SK-N-SH (cell line): ENCODE data around the gene CDH4. TPM values are rescaled to one million over a fixed set of nuclear protein-coding genes. Genes with fewer than 3 reads are reported as not detected.
A peak's percentile ranks its signal among the peaks of the same experiment; 100 is the strongest.

ENCODE experiments used
- CTCF ChIA-PET: fragments of 300-600, 350-600 bp; formaldehyde crosslinking; extraction: SDS; loops from one replicate; lab custom pipeline; 2021; lab: Yijun Ruan, JAX
- POLR2A ChIA-PET: fragments of 350-600 bp; sonication (Branson Sonifier 250); formaldehyde crosslinking; extraction: SDS; loops from one replicate; lab custom pipeline; 2020; ENCODE audit warnings: antibody characterized with exemption, inconsistent platforms; lab: Yijun Ruan, JAX
- DNase-seq: peaks from one replicate; pipeline ENCODE4 v3.0.0; 2012
- H2AFZ ChIP-seq: fragments of 200-600 bp; sonication (generic); 2 replicates; pipeline ENCODE4 v1.8.1; 2016; ENCODE audit warnings: antibody characterized with exemption, mild to moderate bottlenecking, low read depth
- H3F3A ChIP-seq: fragments of 200-600 bp; sonication (generic); replicated peaks from 2 replicates; pipeline ENCODE3; 2016; ENCODE audit warnings: antibody characterized with exemption, mild to moderate bottlenecking; ENCODE audit not compliant: insufficient read depth
- H3K27ac ChIP-seq, 2 experiments: fragments of 200-500 bp in 1 of 2; fragments of 200-600 bp in 1 of 2; sonication (Bioruptor generic) in 1 of 2; sonication (generic), shearing (Covaris generic) in 1 of 2; 2 replicates each; pipeline versions ENCODE4 v1.5.1 to v1.6.1; 2014 to 2016; ENCODE audit warnings: low read depth in 2 of 2, inconsistent platforms in 1 of 2, low read length in 1 of 2, mild to moderate bottlenecking in 1 of 2, mixed read lengths in 1 of 2
- H3K27me3 ChIP-seq: fragments of 200-600 bp; sonication (generic), shearing (Covaris generic); 2 replicates; pipeline ENCODE4 v1.6.1; 2016; ENCODE audit warnings: mixed run types; ENCODE audit not compliant: insufficient read depth
- H3K36me3 ChIP-seq, 2 experiments: fragments of 200-500 bp in 1 of 2; fragments of 200-600 bp in 1 of 2; sonication (Bioruptor generic) in 1 of 2; sonication (generic) in 1 of 2; replicated peaks in 1 of 2; 2 replicates each; pipeline versions ENCODE3 to v1.5.1; 2014 to 2016; ENCODE audit warnings: low read length in 1 of 2, mild to moderate bottlenecking in 1 of 2; ENCODE audit not compliant: insufficient read depth in 2 of 2, control insufficient read depth in 1 of 2
- H3K4me1 ChIP-seq, 2 experiments: fragments of 200-500 bp in 1 of 2; fragments of 200-600 bp in 1 of 2; sonication (Bioruptor generic) in 1 of 2; sonication (generic), shearing (Covaris generic) in 1 of 2; 2 replicates each; pipeline versions ENCODE4 v1.5.1 to v1.6.1; 2014 to 2016; ENCODE audit warnings: low read depth in 1 of 2, low read length in 1 of 2, mixed run types in 1 of 2; ENCODE audit not compliant: insufficient read depth in 2 of 2, control insufficient read depth in 1 of 2
- H3K4me2 ChIP-seq: fragments of 200-600 bp; sonication (generic), shearing (Covaris generic); 2 replicates; pipeline ENCODE4 v1.6.1; 2017; ENCODE audit warnings: mixed run types
- H3K4me3 ChIP-seq, 2 experiments: fragments of 200-500 bp in 1 of 2; fragments of 200-600 bp in 1 of 2; sonication (Bioruptor generic) in 1 of 2; sonication (generic), shearing (Covaris generic) in 1 of 2; 2 replicates each; pipeline versions ENCODE4 v1.5.1 to v1.8.1; 2014 to 2016; ENCODE audit warnings: low read depth in 2 of 2, inconsistent platforms in 1 of 2, low read length in 1 of 2, mild to moderate bottlenecking in 1 of 2, mixed read lengths in 1 of 2, moderate library complexity in 1 of 2
- H3K79me2 ChIP-seq: fragments of 200-600 bp; sonication (generic); 2 replicates; pipeline ENCODE4 v1.8.1; 2017; ENCODE audit warnings: mild to moderate bottlenecking; ENCODE audit not compliant: insufficient read depth
- H3K9ac ChIP-seq: fragments of 200-600 bp; sonication (generic); 2 replicates; pipeline ENCODE4 v1.6.1; 2017; ENCODE audit warnings: mixed run types
- H3K9me2 ChIP-seq: fragments of 200-600 bp; sonication (generic); 2 replicates; pipeline ENCODE4 v1.6.1; 2017; ENCODE audit warnings: mixed run types
- H3K9me3 ChIP-seq: fragments of 200-600 bp; sonication (generic); 2 replicates; pipeline ENCODE4 v1.6.1; 2017; ENCODE audit warnings: mixed run types, mild to moderate bottlenecking, moderate library complexity
- H4K20me1 ChIP-seq: fragments of 200-600 bp; sonication (generic); 2 replicates; pipeline ENCODE4 v1.6.1; 2017; ENCODE audit warnings: mild to moderate bottlenecking, mixed run types; ENCODE audit not compliant: insufficient read depth
- CTCF ChIP-seq: fragments of 200-600 bp; sonication (generic); IDR thresholded peaks from 2 replicates; pipeline ENCODE4 v1.6.1; 2017; ENCODE audit warnings: antibody characterized with exemption, mild to moderate bottlenecking, moderate library complexity
- EZH2phosphoT487 ChIP-seq: fragments of 200-600 bp; sonication (generic); IDR thresholded peaks from 2 replicates; pipeline ENCODE4 v1.6.1; 2017; ENCODE audit warnings: low read depth, mixed run types, mild to moderate bottlenecking, antibody characterized with exemption, moderate library complexity, borderline replicate concordance
- FOXJ3 ChIP-seq: sonication (generic); formaldehyde crosslinking; IDR thresholded peaks from 2 replicates; pipeline ENCODE4 v1.5.1; 2020; ENCODE audit warnings: mild to moderate bottlenecking, missing genetic modification reagents
- IRF3 ChIP-seq: fragments of 150-350 bp; IDR thresholded peaks from 2 replicates; pipeline ENCODE4 v1.6.1; 2016; ENCODE audit warnings: mild to moderate bottlenecking, low read depth, low read length
- MXI1 ChIP-seq: IDR thresholded peaks from 2 replicates; pipeline ENCODE4 v1.6.1; 2012; ENCODE audit warnings: mild to moderate bottlenecking, low read depth, low read length, improper control_type of control experiment
- NFIC ChIP-seq: IDR thresholded peaks from 2 replicates; pipeline ENCODE4 v1.4.0; 2012; ENCODE audit warnings: borderline replicate concordance
- PBX3 ChIP-seq: IDR thresholded peaks from 2 replicates; pipeline ENCODE4; 2012
- POLR2AphosphoS5 ChIP-seq: IDR thresholded peaks from 2 replicates; pipeline ENCODE4 v1.6.1; 2012; ENCODE audit warnings: low read depth, low read length
- RAD21 ChIP-seq: IDR thresholded peaks from 2 replicates; pipeline ENCODE4 v1.6.1; 2012; ENCODE audit warnings: mild to moderate bottlenecking, low read length
- REST ChIP-seq: IDR thresholded peaks from 2 replicates; pipeline ENCODE4 v1.6.1; 2012; ENCODE audit warnings: mild to moderate bottlenecking, low read depth, low read length, moderate library complexity
- RXRA ChIP-seq: IDR thresholded peaks from 2 replicates; pipeline ENCODE4 v1.4.0; 2012; ENCODE audit warnings: low read depth, mild to moderate bottlenecking, borderline replicate concordance
- SMC3 ChIP-seq: IDR thresholded peaks from 2 replicates; pipeline ENCODE4 v1.6.1; 2012; ENCODE audit warnings: low read depth, low read length, improper control_type of control experiment
- TAF1 ChIP-seq: IDR thresholded peaks from 2 replicates; pipeline ENCODE4 v1.6.1; 2012; ENCODE audit warnings: low read depth, mild to moderate bottlenecking, low read length, moderate library complexity, borderline replicate concordance
- WGBS: methylation state at CpG from one replicate; pipeline ENCODE4 v1.1.6; 2017; ENCODE audit warnings: low lambda C conversion rate; 5-methylcytosine and 5-hydroxymethylcytosine counted together
- polyA plus RNA-seq, 3 experiments: library from polyadenylated mRNA; depleted of rRNA; stranded (reverse); fragments of >200 nt; gene quantifications; 2 replicates each; pipeline ENCODE4 v1.2.3, GENCODE V29; 2012

The CDH4 gene
- polyA plus RNA-seq, 1 of the 3 experiments (the other 2 are of a cell fraction): not detected

- POLR2A ChIA-PET: no interaction called here
- no peak overlapping the region; a peak in 1 of 4 replicates for H3K4me3 ChIP-seq
- no peaks in the 10 kb centered on the region for H3K79me2 ChIP-seq
- no peaks in the 10 kb centered on the region for H3F3A ChIP-seq
- CTCF ChIA-PET: interaction anchor here (0.5 to 2.5 kb wide), 37 partner anchors 11 to 1840 kb away, joined by 3 to 40 read pairs (median 4); no protein-coding TSS in a partner anchor
- no peak overlapping the region for H3K4me2 ChIP-seq
- no peak overlapping the region for H3K9ac ChIP-seq
- no peaks in the 10 kb centered on the region for H3K36me3 ChIP-seq
- no peak overlapping the region for H2AFZ ChIP-seq
- no peak for TF ChIP-seq MXI1
- TF ChIP-seq RAD21: peak; percentile 77
- peak; percentile 62; the same call in 1 of the 2 replicates for TF ChIP-seq SMC3
- no peak for TF ChIP-seq RXRA
- no peak for TF ChIP-seq POLR2AphosphoS5
- no peak for TF ChIP-seq FOXJ3 (CRISPR knock-in tag)
- TF ChIP-seq REST: no peak
- TF ChIP-seq NFIC: no peak
- TF ChIP-seq IRF3: no peak
- peak; percentile 38 for TF ChIP-seq CTCF
- no peak for TF ChIP-seq EZH2phosphoT487
- TF ChIP-seq TAF1: no peak
- no peak for TF ChIP-seq PBX3
- whole genome bisulfite sequencing: 11% methylated on average over 11 of the region's 28 CpGs
- H3K27me3 ChIP-seq: no peaks in the 10 kb centered on the region
- DNase-seq: peak; percentile 91
- no peaks in the 10 kb centered on the region; a peak in 1 of 4 replicates for H3K4me1 ChIP-seq
- H3K9me2 ChIP-seq: no peaks in the 10 kb centered on the region
- H3K9me3 ChIP-seq: no peaks in the 10 kb centered on the region
- no peak overlapping the region for H3K27ac ChIP-seq
- no peaks in the 10 kb centered on the region for H4K20me1 ChIP-seq
Measured at GRCh38 chr20:61896058-61896961, 644.2 kb downstream of the CDH4 start.
